OCI-M2 (cell line): ENCODE data around the gene ZNF121.

Experiments
- DNase-seq: peaks from one replicate; lab custom pipeline; 2025; ENCODE audit not compliant: unreplicated experiment; lab: John Stamatoyannopoulos, UW

ZNF121 gene

DNA sequence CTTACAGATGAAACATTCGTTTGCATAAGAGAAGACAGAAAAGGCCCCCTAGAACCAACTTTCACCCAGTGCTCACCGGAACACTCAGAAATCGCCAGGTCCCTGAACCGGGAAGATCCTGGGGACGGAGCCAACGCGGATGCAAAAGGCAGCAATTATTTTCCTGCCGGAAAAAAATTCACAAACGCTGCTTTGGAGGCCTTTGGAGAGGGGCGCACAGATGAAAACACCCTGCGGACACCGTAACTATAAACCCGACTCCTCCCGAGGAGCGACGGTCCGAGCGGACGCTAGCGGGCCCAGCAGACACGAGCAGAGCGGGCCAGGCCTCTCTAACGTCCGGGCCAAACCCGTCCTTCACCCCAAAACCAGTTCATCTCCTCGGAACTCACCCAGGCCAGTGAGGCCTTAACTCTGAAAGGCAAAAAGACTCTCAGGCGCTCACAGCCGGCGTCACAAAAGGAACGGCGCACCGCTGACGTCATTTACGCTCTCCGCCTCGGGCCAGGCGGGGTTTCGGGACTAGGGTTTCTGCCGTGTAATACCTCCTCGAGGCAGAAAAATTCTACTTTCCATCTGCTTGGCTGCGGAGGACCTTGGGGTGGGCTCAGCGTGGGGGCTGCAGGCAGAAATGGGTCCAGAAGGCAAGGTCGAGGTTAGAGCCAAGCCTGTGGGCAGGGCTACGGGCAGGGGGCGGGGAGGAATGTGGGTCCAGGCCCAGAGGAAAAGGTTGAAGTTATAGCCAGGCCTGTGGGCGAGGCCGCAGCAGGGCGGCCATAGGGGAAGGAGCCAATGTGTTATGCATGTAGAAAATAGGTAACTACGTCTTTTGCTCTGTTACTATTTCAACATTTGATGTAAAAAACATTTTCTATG lies 45.9 kb downstream of the ZNF121 start, which contains the start of gene ZNF426:
TSS of gene ZNF426 (minus strand) at position 463 of the 876 bp plus-strand sequence. CDS start 2,413 bp downstream, outside the sequence.
- no peak for DNase-seq

DNA sequence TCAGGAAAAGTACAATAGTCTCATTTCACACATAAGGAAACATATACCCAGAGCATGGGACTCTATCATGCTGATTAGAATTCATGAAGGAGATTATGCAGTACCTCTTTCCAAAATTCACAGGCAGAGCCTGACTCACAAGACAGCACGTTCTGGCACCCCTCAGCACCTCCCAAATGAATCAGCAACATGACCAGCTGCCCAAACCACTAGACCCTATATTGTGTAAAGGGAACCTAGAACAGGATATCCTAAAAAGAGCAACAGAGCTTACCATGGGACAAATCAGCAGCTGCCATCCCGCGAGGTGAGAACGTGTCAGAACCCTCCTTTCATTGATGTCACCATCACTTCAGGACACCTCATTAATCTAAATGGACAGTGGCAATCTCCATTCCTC lies 48.4 kb downstream of the ZNF121 start:
- no peak for DNase-seq

DNA sequence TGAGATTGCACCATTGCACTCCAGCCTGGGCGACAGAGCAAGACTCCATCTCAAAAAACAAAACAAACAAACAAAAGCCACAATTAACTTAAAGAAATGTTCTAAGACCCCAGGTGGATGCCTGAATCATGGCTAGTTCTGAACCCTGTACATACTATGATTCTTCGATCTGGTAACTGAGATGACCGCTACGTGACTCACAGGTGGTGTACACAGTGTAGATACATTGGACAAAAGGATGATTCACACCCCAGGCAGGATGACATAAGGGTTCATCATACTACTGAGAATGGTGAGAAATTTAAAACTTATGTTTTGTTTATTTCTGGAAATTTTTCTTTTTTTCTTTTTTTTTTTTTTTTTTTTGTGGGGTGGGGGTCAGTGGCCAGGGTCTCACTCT lies 52.4 kb downstream of the ZNF121 start:
- no peak for DNase-seq

DNA sequence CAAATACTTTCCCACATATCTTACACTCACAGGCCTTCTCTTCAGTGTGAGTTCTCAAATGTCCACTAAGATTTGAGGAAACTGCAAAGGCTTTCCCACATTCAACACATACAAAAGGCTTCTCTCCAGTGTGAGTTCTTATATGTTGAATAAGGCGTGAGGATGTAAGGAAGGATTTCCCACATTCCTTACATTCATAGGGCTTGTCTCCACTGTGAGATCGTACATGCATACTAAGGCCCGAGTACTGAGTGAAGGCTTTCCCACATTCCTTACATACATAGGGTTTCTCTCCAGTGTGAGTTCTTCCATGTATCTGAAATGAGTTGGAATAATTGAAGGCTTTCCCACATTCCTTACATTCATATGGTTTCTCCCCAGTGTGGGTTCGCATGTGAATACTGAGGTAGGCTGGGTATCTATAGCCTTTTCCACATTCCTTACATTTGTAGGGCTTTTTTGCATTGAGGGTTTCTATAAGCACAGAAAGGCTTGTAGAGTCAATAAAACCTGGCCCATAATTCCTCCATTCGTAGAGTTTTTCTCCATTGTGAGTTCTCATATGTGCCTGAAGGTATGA lies 55.5 kb downstream of the ZNF121 start:
- no peak for DNase-seq

DNA sequence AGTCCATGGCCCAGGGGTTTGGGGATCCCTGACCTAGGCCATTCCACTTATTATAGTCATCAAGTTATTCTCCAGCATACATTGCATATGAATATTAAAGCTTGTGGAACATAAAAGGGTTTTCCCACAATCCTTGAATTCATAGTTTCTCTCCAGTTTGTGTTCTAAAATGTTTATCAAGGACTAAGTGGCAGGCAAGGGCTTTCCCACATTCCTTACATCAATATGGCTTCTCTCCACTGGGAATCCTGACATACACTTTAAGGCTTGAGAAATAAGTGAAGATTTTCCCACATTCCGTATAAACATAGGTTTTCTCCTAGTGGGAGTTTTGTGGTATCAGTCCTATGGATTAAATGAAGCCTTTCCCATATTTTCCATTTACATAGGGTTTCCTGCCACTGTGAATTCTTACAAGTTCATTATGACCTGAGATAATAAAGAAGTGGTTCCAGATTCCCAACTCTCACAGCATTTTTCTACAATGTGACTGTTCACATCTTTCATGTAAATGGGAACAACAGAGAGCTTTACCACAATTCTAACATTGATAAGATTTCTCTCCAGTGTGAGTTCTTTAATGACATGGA lies 60.3 kb downstream of the ZNF121 start:
- no peak for DNase-seq
